GM20000 (cell line): ENCODE measurements around the gene ZNF362.
"Not testable (repeated sequence)": the region's sequence is repeated elsewhere in the genome, so short reads cannot be mapped to it uniquely, and the experiment has no call there.

Source experiments
- DNase-seq: peaks from one replicate; pipeline ENCODE4 v3.0.0; 2012; ENCODE audit warnings: low spot score
- TF ChIP-seq, protein P1 (sequence below): IDR thresholded peaks from 2 replicates; pipeline ENCODE4 v1.5.1; 2012; ENCODE audit warnings: mild to moderate bottlenecking, control low read depth; ENCODE audit errors: extremely low read depth, missing control alignments

ZNF362 gene

DNA sequence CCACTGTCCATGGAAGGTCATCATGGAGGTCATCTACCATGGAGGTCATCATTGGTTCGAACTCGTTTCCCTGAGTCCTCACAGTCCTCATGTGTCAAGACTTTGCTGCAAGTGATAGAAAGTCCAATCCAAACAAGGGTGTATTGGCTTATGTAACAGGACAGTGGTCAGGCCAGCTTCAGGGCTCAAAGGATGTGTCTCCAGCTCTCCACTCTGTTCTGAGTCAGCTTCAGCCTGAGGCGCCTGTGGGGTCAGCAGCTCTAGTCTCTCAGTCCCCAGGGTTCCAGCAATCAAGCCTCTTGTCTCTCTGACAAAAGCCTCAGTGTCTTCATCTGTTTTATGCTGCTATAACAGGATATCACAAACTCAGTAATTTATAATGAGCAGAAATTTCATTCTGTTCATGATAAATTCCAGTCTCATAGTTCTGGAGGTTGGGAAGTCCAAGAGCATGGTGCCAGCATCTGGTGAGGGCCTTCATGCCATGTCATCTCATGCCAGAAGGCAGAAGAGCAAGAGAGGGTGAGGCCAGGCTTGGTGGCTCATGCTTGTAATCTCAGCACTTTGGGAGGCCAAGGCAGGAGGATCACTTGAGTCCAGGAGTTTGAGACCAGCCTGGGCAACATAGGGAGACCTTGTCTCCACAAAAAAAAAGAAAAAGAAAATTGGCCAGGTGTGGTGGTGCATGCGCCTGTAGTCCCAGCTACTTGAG is 45.1 kb downstream of the ZNF362 start:
- TF ChIP-seq, protein P1, sequence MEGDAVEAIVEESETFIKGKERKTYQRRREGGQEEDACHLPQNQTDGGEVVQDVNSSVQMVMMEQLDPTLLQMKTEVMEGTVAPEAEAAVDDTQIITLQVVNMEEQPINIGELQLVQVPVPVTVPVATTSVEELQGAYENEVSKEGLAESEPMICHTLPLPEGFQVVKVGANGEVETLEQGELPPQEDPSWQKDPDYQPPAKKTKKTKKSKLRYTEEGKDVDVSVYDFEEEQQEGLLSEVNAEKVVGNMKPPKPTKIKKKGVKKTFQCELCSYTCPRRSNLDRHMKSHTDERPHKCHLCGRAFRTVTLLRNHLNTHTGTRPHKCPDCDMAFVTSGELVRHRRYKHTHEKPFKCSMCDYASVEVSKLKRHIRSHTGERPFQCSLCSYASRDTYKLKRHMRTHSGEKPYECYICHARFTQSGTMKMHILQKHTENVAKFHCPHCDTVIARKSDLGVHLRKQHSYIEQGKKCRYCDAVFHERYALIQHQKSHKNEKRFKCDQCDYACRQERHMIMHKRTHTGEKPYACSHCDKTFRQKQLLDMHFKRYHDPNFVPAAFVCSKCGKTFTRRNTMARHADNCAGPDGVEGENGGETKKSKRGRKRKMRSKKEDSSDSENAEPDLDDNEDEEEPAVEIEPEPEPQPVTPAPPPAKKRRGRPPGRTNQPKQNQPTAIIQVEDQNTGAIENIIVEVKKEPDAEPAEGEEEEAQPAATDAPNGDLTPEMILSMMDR: no peak
- DNase-seq: no peak

DNA sequence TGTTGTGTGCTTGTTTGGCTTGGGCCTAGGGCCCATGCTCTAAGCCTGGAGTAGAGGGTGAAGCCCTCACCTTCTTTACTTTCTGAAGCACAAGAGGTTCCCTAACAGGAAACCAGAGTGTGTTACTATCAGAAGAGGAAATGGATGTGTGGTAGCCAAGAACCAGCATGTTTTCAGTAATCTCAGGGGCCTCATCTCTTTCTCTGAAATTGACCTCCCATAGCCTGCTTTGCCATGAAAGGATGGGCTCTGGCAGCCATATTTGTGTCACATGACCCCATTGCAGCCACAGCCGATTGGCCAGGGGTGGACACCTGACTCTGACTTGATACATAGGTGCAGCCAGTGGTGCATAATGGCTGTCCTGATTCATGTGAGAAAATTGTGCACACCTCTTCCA is 46.0 kb downstream of the ZNF362 start:
- TF ChIP-seq, protein P1: no peak
- no peak for DNase-seq

DNA sequence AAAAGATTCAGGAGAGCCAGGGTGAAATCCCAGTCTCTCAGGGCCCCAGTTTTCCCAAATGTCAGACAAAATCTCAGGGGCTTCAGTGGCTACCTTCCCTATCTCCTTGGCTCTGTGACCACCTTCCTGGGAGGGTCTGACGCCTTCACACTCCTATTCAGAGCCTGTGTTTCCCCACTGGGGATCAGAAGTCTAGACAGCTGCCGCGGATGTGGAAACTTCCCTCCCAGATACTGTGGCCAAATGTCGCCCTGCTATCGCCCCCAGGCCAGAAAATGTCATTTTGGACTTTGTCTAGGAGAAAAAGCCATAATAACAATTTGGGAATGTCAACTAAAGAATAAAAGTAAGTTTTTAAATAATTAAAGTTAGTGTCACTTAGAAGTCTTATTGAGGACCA is 48.7 kb downstream of the ZNF362 start:
- TF ChIP-seq, protein P1: no peak
- DNase-seq: no peak

DNA sequence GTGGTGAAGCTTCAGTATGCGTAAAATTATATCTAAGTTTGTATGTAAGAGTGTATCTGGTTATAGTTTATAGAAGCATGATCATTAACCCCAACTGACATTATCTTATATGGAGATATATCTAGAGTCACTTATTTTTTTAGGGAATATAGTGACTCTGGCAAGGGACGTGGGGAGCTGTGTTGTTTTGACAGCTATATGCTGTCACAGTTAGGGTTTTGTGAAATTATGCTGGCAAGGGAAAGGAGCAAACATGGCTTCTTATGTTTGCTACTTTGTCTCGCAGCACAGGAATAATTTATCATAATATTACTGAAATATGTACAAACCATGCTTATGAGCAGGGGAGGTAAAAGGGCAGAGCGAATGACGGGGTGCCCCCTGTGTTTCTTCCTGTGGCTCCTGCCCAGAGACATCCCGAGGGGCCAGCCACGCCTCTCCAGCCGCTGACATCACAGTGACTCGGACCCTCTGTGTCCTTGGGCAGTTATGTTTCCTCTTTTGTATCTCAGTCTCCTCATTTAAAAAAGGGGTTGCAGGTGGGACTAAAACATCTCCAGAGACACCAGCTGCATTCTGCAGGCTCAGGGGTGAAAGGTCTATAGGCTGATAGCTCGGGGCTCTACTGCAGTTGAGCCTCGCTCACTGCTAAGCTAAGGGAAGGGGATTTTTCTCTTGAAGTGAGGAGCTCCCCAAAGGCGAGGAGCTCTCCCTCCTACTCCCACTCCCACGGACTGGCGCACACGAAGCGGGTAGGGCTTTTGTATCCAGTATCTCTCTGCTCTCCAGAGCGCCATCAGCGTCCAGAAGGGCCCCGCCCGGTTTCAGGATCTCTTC is 49.7 kb downstream of the ZNF362 start:
- no peak for DNase-seq
- TF ChIP-seq, protein P1: no peak

DNA sequence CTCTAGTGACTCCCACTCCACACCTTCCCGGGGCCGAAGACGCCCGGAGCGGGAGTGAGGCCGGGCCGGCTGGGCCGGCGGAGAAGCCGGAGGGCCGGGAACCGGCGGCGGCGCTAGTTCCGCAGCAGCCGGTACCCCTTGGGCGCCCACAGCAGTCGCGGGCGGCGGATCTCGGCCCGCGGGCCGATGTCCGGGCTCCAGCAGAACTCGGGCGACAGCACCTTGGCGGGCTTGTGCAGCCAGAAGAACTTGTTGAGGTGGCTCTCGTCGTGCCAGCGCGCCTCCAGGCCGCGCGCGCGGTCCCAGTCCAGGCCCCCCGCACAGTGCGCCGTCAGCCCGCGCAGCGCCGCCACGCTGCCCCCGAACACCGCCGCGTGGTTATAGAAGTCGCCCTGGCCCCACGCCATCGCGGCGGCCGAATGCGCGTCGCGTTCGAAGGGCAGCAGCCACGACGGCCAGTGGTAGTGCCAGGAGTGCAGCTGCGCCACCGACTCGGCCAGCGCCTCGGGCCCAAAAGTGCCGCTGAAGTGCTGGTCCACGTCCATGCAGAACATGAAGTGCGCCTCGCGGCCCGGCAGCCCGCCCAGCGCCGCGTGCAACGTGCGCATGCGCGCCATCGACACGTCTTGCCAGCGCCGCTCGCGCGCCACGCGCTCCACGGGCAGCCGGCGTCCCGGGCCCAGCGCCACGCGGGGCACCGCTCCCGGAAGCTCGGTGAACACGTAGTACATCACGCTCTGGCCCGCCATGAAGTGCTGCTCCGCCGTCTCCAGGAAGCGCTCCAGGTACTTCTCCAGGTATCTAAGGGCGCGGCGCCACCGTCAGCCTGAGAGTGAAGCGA is 50.6 kb downstream of the ZNF362 start:
- no peak for DNase-seq
- TF ChIP-seq, protein P1: no peak

DNA sequence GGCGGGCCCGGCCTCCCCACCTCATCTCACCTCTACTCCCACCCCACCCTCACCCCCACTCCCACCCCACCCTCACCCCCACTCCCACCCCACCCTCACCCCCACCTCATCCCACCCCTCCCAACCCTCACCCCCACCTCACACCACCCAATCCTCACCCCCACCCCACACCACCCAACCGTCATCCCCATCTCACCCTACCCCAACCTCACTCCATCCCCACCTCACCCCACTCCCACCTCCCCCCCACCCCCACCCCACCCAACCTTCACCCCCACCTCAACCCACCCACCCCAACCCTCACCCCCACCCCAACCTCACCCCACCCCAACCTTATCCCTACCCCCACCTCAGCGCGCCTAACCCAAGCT is 51.2 kb downstream of the ZNF362 start:
- TF ChIP-seq, protein P1: no peak
- no peak for DNase-seq

DNA sequence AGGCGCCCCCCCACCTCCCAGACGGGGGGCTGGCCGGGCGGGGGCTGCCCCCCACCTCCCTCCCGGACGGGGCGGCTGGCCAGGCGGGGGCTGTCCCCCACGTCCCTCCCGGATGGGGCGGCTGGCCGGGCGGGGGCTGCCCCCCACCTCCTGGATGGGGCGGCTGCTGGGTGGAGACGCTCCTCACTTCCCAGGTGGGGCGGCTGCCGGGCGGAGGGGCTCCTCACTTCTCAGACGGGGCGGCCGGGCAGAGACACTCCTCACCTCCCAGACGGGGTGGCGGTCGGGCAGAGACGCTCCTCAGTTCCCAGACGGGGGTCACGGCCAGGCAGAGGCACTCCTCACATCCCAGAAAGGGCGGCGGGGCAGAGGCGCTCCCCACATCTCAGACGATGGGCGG is 53.1 kb downstream of the ZNF362 start:
- DNase-seq: not testable (repeated sequence)
